ENCODE measurements around the gene ITK. TPM values are rescaled to one million over a fixed set of nuclear protein-coding genes. Genes with fewer than 3 reads are reported as not detected.

The ITK gene
- total and polyA plus RNA-seq, 3 donors from 2014 or later: 0.93 to 3.8 (median 1.3) TPM

- no peak overlapping the region for H3K4me3 ChIP-seq
- no peak overlapping the region for H3K27ac ChIP-seq
- no peaks in the 10 kb centered on the region for H3K36me3 ChIP-seq (ENCODE audit: low read depth, missing control alignments)
- H3K27me3 ChIP-seq: no peaks in the 10 kb centered on the region
- H3K9me3 ChIP-seq: no peaks in the 10 kb centered on the region
- TF ChIP-seq POLR2A (IDR thresholded peaks at IDR 0.05) (no peak), CTCF (IDR thresholded peaks at IDR 0.05) (no peak)
- DNase-seq: no peak
- WGBS, 2 donors: 80% methylated on average over 8 of the region's 8 CpGs
- intact Hi-C loops (cut with DNase I; ENCODE audit: low total_unique reads): no loop called here
- no peaks in the 10 kb centered on the region for H3K4me1 ChIP-seq
Measured at GRCh38 chr5:157267761-157268480, 87.3 kb downstream of the ITK start.

GRCh38 chr5:157269165-157269671, 88.6 kb downstream of the ITK start:
- Histone ChIP-seq H3K4me3 (no peak overlapping the region), H3K4me1 (no peaks in the 10 kb centered on the region), H3K9me3 (no peaks in the 10 kb centered on the region), H3K27me3 (no peaks in the 10 kb centered on the region), H3K36me3 (ENCODE audit: low read depth, missing control alignments) (no peaks in the 10 kb centered on the region), H3K27ac (no peak overlapping the region)
- DNase-seq: no peak
- intact Hi-C loops (cut with DNase I; ENCODE audit: low total_unique reads): no loop called here
- TF ChIP-seq CTCF (IDR thresholded peaks at IDR 0.05): no peak
- TF ChIP-seq POLR2A (IDR thresholded peaks at IDR 0.05): no peak
- 80 to 84% methylated on average over 6 of the region's 6 CpGs for WGBS, 2 donors

GRCh38 chr5:157269761-157270272, 89.2 kb downstream of the ITK start:
- WGBS, 2 donors: 86 to 87% methylated on average over 4 of the region's 4 CpGs
- H3K27me3 ChIP-seq: no peaks in the 10 kb centered on the region
- TF ChIP-seq CTCF (IDR thresholded peaks at IDR 0.05): no peak
- no peak for TF ChIP-seq POLR2A (IDR thresholded peaks at IDR 0.05)
- no peaks in the 10 kb centered on the region for H3K36me3 ChIP-seq (ENCODE audit: low read depth, missing control alignments)
- intact Hi-C loops (cut with DNase I; ENCODE audit: low total_unique reads): no loop called here
- no peak for DNase-seq
- H3K4me3 ChIP-seq: no peak overlapping the region
- no peaks in the 10 kb centered on the region for H3K4me1 ChIP-seq
- no peaks in the 10 kb centered on the region for H3K9me3 ChIP-seq
- no peak overlapping the region for H3K27ac ChIP-seq

GRCh38 chr5:157270771-157271170, 90.1 kb downstream of the ITK start:
- 71 to 79% methylated on average over 3 of the region's 3 CpGs for WGBS, 2 donors

More at GRCh38 chr5:157270771-157271170, 90.1 kb downstream of the ITK start:
- intact Hi-C loops (cut with DNase I; ENCODE audit: low total_unique reads): no loop called here
- H3K4me1 ChIP-seq: no peaks in the 10 kb centered on the region
- no peaks in the 10 kb centered on the region for H3K27me3 ChIP-seq
- DNase-seq: no peak
- H3K4me3 ChIP-seq: no peak overlapping the region
- TF ChIP-seq POLR2A (IDR thresholded peaks at IDR 0.05) (no peak), CTCF (IDR thresholded peaks at IDR 0.05) (no peak)
- H3K36me3 ChIP-seq (ENCODE audit: low read depth, missing control alignments): no peaks in the 10 kb centered on the region
- H3K9me3 ChIP-seq: no peaks in the 10 kb centered on the region
- no peak overlapping the region for H3K27ac ChIP-seq

All from testis (tissue), 3 donors.